Glutamatergic neuron (in vitro differentiated cells): Measurements from ENCODE around the gene NBL1. TPM values are rescaled to one million over a fixed set of nuclear protein-coding genes. Genes with fewer than 3 reads are reported as not detected.

Experiments
- DNase-seq: peaks from one replicate; pipeline ENCODE4 v3.0.0; 2022
- H3K27ac Mint-ChIP-seq: one replicate; pipeline ENCODE4 v1.8.0; 2020; ENCODE audit warnings: mild to moderate bottlenecking, mixed read lengths, inconsistent platforms; ENCODE audit not compliant: unreplicated experiment
- H3K27me3 Mint-ChIP-seq: one replicate; pipeline ENCODE4 v1.8.0; 2020; ENCODE audit warnings: mild to moderate bottlenecking, moderate library complexity, mixed read lengths, inconsistent platforms; ENCODE audit not compliant: unreplicated experiment
- H3K36me3 Mint-ChIP-seq: one replicate; pipeline ENCODE4 v1.8.0; 2020; ENCODE audit warnings: mild to moderate bottlenecking, mixed read lengths, inconsistent platforms; ENCODE audit not compliant: unreplicated experiment
- H3K4me1 Mint-ChIP-seq: one replicate; pipeline ENCODE4 v1.8.0; 2020; ENCODE audit warnings: mild to moderate bottlenecking, low read depth, mixed read lengths, inconsistent platforms; ENCODE audit not compliant: unreplicated experiment
- H3K4me3 Mint-ChIP-seq: one replicate; pipeline ENCODE4 v1.8.0; 2020; ENCODE audit warnings: mild to moderate bottlenecking, mixed read lengths, inconsistent platforms; ENCODE audit not compliant: unreplicated experiment
- H3K9me3 Mint-ChIP-seq: one replicate; pipeline ENCODE4 v1.8.0; 2020; ENCODE audit warnings: mild to moderate bottlenecking, moderate library complexity, mixed read lengths, inconsistent platforms; ENCODE audit not compliant: unreplicated experiment
- total RNA-seq: library from RNA; stranded (reverse); fragmentation: NEBNext Ultra II Directional; extraction: Animal tissue kit (Norgen Biotek cat#: 25700); gene quantifications from one replicate; pipeline ENCODE4 v1.2.1, GENCODE V29; 2021; ENCODE audit not compliant: unreplicated experiment
- TF ChIP-seq, protein P1 (sequence below): fragments of 200-600 bp; sonication (generic); IDR thresholded peaks from one replicate; pipeline ENCODE4 v1.5.0; 2021; ENCODE audit not compliant: partially characterized antibody, unreplicated experiment

The NBL1 gene
- total RNA-seq, 1 donor from 2014 or later = 14.4 TPM

DNA sequence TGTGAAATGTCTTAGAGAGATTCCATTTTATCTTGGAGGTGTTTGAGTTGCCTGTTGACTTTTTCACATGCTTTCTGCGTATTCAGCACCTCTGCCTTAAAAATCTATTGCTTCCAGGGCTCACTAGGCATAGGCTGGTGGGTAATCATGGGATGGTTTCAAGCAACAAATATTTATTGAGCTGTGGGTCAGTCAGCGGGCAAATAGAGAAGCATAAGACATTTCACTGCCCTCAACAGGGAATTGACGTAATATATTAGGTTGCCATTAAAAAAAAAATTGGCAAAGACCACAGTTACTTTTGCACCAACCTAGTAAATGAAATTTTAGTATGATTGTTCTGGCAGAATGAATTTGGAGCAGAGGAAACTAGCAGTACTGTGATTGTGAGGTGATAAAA is 44.3 kb upstream of the NBL1 start:
- Mint-ChIP-seq H3K27me3 (peaks cover 4% of the 10 kb centered on the region), H3K4me1 (peaks cover 11% of the 10 kb centered on the region), H3K9me3 (peaks cover 7% of the 10 kb centered on the region), H3K4me3 (no peak overlapping the region), H3K27ac (no peak overlapping the region), H3K36me3 (no peaks in the 10 kb centered on the region)
- TF ChIP-seq, protein P1, sequence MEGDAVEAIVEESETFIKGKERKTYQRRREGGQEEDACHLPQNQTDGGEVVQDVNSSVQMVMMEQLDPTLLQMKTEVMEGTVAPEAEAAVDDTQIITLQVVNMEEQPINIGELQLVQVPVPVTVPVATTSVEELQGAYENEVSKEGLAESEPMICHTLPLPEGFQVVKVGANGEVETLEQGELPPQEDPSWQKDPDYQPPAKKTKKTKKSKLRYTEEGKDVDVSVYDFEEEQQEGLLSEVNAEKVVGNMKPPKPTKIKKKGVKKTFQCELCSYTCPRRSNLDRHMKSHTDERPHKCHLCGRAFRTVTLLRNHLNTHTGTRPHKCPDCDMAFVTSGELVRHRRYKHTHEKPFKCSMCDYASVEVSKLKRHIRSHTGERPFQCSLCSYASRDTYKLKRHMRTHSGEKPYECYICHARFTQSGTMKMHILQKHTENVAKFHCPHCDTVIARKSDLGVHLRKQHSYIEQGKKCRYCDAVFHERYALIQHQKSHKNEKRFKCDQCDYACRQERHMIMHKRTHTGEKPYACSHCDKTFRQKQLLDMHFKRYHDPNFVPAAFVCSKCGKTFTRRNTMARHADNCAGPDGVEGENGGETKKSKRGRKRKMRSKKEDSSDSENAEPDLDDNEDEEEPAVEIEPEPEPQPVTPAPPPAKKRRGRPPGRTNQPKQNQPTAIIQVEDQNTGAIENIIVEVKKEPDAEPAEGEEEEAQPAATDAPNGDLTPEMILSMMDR = no peak
- no peak for DNase-seq

DNA sequence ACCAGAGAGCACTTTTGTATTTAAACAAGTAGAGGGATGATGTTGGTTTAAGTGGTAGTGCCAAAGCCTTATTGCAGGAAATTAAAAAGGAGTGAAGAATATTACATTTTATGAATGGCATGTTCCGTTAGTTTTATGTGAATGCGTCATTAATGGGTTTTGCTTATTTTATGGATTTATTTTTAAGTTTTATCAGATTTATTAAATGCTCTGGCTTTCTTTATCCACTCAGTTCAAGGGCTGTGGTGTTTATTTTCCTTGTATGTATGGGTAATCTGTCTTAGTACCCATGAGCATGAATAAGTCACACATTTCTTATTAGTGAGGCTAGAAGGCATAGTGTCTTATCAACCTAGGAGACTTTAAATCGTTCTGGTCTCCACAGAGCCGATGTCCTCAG is 41.6 kb upstream of the NBL1 start:
- no peaks in the 10 kb centered on the region for H3K27me3 Mint-ChIP-seq
- no peak overlapping the region for H3K27ac Mint-ChIP-seq
- TF ChIP-seq, protein P1 = no peak
- H3K4me3 Mint-ChIP-seq = no peak overlapping the region
- no peaks in the 10 kb centered on the region for H3K9me3 Mint-ChIP-seq
- no peak for DNase-seq
- no peaks in the 10 kb centered on the region for H3K36me3 Mint-ChIP-seq
- peaks cover 6% of the 10 kb centered on the region for H3K4me1 Mint-ChIP-seq

DNA sequence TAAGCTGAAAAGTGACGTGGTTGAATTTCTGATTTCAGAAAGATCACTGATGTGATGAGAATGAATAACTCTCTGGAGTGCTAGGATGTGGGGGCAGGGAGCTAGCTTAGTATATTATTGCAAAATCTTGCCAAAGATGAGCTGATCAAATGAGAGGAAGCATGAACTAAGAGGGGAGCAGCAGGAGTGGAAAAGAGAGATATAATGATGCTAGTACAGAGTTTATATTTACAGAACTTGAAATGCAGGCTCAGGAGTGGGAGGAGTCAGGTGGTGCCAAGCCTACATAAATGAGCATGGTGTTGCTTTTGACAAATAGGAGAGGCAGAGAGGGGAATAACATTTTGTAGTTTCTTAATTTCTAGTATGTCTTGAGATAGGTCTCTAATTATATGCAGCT is 38.1 kb upstream of the NBL1 start:
- Mint-ChIP-seq H3K9me3 (no peaks in the 10 kb centered on the region), H3K27me3 (peaks cover 2% of the 10 kb centered on the region), H3K4me1 (peaks cover 6% of the 10 kb centered on the region), H3K4me3 (no peak overlapping the region), H3K27ac (no peak overlapping the region), H3K36me3 (no peaks in the 10 kb centered on the region)
- no peak for DNase-seq
- TF ChIP-seq, protein P1 = no peak

DNA sequence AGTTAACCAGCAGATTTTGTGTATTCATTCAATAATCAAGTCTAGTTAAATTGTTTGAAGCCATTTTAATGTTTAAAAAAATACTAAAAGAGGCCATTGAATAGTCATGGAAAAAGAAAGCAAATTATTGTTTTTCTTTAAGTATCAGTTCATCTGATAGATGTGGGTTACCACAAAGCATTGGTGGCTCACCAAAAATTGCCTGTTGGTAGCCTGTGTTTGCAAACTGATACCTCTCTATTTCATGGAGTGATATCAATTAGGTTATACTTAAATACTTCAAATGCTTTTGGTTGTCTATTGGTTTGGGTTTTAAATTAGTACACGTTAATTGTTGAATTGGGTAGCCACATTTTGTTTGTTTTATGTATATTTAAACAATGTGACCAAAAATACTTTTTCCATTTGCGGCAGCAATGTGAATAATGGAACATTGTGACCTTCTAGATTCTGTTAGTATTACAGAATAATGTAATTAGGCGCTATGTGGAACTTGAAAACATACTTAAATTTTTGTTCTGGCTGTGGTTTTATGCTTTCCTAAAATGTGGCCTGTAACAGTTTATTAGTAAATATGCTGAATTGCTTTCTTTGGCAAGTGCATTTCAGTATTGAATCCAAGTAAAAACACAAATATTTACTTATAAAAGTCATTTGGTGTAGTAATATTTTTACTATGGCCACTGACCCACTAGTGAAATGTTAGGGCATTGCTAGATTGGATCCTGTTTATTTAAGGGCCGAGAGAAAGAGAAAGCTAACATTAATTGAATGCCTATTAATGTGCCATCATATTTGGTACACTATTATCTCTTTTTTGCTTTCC is 37.1 kb upstream of the NBL1 start:
- H3K36me3 Mint-ChIP-seq = no peaks in the 10 kb centered on the region

DNA sequence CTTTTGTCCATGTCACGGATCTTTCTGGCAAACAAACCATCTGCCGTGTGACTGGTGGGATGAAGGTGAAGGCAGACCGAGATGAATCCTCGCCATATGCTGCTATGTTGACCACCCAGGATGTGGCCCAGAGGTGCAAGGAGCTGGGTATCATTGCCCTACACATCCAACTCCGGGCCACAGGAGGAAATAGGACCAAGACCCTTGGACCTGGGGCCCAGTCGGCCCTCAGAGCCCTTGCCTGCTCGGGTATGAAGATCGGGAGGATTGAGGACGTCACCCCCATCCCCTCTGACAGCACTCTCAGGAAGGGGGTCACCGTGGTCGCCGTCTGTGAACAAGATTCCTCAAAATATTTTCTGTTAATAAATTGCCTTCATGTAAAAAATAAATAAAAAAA is 35.9 kb upstream of the NBL1 start:
- H3K9me3 Mint-ChIP-seq = no peaks in the 10 kb centered on the region
- H3K27me3 Mint-ChIP-seq = peaks cover 2% of the 10 kb centered on the region
- H3K27ac Mint-ChIP-seq = no peak overlapping the region
- no peaks in the 10 kb centered on the region for H3K36me3 Mint-ChIP-seq
- H3K4me3 Mint-ChIP-seq = no peak overlapping the region
- TF ChIP-seq, protein P1 = no peak
- no peak for DNase-seq
- H3K4me1 Mint-ChIP-seq = peaks cover 6% of the 10 kb centered on the region

More for the DNA sequence above, 37.1 kb upstream of the NBL1 start:
- TF ChIP-seq, protein P1 = no peak
- no peaks in the 10 kb centered on the region for H3K9me3 Mint-ChIP-seq
- H3K4me1 Mint-ChIP-seq = peaks cover 6% of the 10 kb centered on the region
- no peak for DNase-seq
- no peak overlapping the region for H3K27ac Mint-ChIP-seq
- H3K4me3 Mint-ChIP-seq = no peak overlapping the region
- H3K27me3 Mint-ChIP-seq = peaks cover 2% of the 10 kb centered on the region
